COLO668 (cell line): ENCODE data around the gene PAPLN.

Experiments used
- DNase-seq: peaks from one replicate; lab custom pipeline; 2025; ENCODE audit not compliant: unreplicated experiment; lab: John Stamatoyannopoulos, UW

Gene PAPLN

DNA sequence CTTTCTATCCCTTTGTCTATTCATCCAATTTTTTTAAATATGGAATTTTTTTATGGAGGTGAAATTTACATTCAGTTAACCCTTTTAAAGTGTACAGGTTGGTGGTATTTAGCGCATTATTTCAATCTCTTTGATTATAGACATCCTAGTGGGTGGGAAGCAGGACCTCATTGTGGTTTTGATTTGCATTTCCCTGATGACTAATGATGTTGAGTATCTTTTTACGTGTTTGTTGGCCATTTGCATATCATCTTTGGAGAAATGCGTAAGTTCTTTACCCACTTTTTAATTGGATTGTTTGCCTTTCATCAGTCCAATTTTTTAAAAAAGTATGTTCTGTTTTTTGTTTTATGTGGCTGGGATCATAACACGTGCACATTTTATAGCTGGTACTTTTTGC, 20.8 kb downstream of the PAPLN start:
- DNase-seq, result no peak

DNA sequence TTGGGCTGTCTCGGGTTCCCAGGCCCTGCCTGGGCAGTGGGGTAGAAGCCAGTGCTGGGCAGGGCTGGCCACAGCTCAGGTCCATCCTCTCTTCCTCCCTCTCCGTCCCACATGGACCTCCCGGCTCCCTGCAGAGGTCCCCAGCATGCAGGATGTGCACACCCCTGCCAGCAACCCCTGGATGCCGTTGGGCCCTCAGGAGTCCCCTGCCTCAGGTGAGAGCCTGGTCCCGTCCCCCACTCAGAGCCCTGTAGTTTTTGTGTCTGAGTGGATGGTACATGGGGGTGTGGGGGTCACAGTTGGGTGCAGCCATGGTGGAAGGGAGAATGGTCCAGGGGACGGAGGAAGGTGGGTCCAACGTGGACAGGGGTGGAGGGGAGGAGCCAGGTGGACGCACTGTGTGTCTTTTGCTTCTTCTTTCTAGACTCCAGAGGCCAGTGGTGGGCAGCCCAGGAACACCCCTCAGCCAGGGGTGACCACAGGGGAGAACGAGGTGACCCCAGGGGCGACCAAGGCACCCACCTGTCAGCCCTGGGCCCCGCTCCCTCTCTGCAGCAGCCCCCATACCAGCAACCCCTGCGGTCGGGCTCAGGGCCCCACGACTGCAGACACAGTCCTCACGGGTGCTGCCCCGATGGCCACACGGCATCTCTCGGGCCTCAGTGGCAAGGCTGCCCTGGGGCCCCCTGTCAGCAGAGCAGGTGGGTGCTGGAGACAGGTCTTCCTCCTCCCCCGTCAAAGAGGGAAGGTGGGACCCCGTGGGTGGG, 21.7 kb downstream of the PAPLN start:
- DNase-seq, result no peak

DNA sequence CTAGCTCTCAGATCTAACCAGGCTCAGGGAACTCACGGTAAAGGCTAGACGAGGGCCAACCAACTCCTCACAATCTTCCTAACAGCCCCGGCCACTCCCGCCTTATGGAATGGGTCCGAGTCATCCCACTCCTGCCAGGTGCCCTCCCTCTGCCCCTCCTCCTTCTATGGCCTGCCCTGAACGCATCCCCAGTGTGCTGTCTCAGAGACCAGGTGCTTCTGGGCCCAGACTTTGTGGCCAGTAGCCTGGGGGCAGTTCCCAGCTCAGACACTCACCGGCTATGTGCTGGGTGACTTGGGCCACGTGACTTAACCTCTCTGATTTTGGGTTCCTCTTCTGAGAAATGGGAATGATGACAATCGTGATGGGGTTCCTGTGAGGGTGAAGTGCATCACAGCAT, 22.5 kb downstream of the PAPLN start:
- DNase-seq, result no peak

- DNase-seq, result no peak
These were observed 23.3 kb downstream of the PAPLN start for GRCh38 chr14:73260574-73260973.

DNA sequence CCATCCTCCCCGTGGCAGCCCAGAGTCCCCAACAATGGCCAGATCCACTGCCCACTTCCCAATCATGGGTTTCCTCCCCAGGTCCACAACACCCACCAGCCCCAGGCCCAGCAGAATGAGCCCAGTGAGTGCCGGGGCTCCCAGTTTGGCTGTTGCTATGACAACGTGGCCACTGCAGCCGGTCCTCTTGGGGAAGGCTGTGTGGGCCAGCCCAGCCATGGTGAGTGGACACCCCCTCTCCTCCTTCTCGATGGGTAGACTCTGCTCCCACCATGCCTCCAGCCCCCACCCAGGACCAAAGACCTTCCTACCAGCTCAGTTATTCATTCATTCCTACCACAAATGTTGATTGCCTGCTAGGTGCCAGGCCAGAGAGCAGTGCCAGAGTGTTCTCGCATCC, 23.8 kb downstream of the PAPLN start:
- DNase-seq, result no peak

DNA sequence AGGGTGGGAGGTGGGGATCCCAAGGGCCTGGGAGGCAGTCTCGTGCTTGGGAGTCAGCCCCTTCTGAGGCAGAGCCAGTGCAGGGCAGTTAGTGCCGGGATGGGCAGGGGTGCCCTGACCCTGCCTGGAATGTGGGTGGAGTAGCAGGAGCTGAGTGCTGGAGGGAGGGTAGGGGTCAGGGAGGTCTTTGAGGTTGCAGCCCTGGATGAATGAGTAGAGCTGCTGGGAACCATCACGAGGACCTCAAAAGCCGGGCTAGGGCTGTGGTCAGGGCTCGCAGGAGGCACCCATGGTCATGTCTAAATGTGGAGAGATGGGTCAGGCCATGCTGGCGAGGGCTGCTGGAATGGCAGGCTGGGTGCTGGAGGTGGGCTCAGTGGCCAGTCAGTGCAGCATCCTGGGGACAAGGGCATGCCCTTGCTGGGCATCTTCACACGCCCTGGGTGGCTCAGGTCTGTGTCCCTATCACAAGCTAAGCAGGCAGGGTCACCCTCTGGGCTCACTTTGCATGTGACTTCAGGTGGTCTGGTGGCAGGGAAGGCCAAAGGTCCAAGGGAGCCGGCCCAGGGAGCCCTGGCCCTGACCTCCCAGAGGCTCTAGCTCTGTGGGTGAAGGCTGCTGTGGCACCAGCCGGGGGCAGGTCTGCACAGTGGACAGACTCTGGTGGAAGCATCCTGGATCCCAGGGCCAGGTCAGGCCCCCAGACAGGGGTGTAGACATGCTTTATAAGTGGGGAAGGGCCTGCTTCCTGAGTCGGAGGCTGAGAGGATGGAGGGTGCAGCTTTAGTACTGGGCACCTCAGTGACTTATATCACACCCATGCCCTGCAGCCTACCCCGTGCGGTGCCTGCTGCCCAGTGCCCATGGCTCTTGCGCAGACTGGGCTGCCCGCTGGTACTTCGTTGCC, 24.5 kb downstream of the PAPLN start:
- no peak for DNase-seq

DNA sequence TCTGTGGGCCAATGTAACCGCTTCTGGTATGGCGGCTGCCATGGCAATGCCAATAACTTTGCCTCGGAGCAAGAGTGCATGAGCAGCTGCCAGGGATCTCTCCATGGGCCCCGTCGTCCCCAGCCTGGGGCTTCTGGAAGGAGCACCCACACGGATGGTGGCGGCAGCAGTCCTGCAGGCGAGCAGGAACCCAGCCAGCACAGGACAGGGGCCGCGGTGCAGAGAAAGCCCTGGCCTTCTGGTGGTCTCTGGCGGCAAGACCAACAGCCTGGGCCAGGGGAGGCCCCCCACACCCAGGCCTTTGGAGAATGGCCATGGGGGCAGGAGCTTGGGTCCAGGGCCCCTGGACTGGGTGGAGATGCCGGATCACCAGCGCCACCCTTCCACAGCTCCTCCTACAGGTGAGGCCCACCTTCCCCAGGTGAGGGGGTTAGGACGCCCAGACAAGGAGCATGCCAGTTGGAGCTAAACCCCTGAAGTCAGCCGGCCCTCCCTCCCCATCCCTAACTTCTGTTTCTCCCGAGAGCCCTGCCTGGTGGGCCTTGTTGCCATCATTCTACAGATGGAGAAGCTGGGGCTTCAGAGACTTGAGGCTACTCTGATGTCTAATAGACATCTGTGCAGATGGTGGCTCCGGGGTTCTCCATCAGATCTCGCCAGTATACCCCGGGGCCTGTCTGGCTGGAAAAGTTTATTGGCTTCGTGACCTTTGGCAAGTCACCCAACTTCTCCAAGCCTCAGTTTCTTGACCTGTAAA, 25.3 kb downstream of the PAPLN start:
- DNase-seq, result no peak

DNA sequence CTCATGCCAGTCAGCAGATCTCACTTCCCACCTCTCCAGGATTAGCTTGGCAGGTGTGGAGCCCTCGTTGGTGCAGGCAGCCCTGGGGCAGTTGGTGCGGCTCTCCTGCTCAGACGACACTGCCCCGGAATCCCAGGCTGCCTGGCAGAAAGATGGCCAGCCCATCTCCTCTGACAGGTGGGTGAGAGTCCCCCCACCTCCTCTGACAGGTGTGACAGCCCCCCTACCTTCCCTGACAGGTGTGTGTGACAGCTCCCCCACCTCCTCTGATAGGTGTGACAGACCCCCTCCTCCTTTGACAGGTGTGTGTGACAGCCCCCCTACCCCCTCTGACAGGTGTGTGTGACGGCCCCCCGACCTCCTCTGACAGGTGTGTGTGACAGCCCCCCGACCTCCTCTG, 26.3 kb downstream of the PAPLN start:
- DNase-seq, result no peak

- no peak for DNase-seq
These were observed 27.0 kb downstream of the PAPLN start for GRCh38 chr14:73264080-73264884.

GRCh38 chr14:73264885-73265720, 27.8 kb downstream of the PAPLN start:
- DNase-seq, result no peak

DNA sequence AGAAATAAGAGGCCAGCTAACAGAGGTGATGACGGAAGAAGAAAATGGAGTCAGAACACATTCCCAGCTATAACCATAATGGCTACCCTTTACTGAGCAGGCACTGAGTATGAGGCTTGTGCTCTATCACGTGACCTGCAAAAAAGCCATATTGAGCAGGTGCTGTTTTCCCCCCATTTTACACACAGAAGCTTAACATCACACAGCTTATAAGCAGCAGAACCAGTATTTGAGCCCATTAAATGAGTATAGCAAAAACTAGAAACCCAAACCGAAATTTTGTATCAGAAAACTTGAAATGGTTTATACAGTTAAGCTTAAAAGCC, 28.4 kb downstream of the PAPLN start:
- no peak for DNase-seq

DNA sequence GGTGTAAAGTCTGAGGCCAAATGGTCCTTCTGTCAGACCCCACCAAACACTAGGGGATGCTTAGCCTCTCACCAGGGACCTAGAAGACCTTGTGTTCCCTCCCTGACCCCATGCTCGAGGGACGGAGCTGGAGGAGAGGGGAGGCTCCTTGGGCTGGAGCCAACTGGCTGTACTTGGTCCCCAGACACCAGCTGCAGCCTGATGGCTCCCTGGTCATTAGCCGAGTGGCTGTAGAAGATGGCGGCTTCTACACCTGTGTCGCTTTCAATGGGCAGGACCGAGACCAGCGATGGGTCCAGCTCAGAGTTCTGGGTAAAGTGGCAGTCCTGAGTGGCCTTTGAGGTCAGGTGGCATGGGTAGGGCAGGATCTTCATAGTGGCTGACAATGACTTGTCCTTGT, 29.0 kb downstream of the PAPLN start:
- no peak for DNase-seq

- DNase-seq, result no peak
These were observed 30.2 kb downstream of the PAPLN start for GRCh38 chr14:73267474-73267873.

- no peak for DNase-seq
These were observed 32.6 kb downstream of the PAPLN start for GRCh38 chr14:73269729-73270531.

GRCh38 chr14:73272393-73272792, 35.1 kb downstream of the PAPLN start:
- DNase-seq, result no peak

DNA sequence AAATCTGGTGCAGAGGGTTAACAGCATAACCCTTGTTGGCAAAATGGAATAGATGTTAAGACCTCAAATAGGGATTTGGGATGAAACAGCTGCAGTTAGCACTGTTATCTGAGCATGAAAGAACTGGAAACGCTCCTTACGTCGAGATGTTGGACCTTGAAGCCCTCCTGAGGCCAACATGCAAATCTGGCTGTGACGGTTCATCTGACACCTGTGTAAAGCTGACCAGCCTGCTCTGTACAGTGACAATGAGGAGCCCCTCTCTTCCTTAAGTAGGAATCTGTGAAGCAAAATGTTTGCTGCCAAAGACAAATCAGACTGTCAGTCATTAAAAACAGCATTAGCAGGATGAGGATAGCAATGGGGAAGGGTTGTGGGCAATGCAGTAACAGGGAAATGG, 36.5 kb downstream of the PAPLN start:
- no peak for DNase-seq

DNA sequence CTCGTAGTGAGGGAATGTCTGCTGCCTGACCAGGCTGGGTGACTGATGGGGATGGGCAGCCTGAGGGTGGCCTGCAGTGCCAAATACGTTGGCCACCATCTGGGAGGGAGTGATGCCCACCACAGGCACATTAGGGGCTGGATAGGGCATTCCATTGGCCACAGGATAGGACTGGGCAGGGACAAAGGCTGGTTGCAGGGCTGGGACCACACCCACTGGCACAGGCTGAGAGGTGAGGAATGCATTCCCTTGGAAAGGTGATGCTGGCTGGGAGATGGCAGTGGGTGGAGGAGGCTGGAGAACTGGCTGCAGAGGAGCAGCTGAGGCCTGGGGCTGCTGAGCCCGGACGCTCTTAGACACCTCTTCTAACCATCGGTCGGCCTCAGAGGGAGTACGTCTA, 39.5 kb downstream of the PAPLN start:
- no peak for DNase-seq

DNA sequence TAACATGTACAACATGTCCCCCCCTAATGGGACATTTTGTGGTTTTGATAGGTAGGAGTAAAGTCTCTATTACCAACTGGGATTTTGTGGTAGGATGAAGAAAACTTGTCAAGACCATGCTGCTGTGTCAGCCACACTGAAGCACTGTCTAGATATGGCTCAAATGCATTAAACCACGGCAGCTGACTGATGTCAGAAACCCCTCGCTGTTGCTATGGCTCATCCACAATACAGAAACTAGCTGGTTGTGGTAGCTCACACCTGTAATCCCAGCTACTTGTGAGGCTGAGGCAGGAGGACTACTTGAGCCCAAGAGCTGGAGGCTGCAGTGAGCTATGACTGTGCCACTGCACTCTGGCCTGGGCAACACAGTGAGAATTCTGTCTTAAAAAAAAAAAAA, 40.1 kb downstream of the PAPLN start:
- DNase-seq, result no peak

GRCh38 chr14:73280903-73281302, 43.6 kb downstream of the PAPLN start:
- no peak for DNase-seq
